T-helper 2 cell (primary cell): ENCODE results near the gene LGALS14.
A peak's percentile ranks its signal among the peaks of the same experiment; 100 is the strongest.

Experiments
- DNase-seq, 5 experiments: peaks; one replicate each; pipeline versions ENCODE4 v3.0.0 to v3.0.0-alpha.2; 2012 to 2022

Gene LGALS14

GRCh38 chr19:39752390-39752789 is 48.1 kb downstream of the LGALS14 start:
- DNase-seq, result peak in 1 of 5 experiments; percentile 44

GRCh38 chr19:39752795-39753194 is 48.5 kb downstream of the LGALS14 start:
- no peak for DNase-seq

- DNase-seq, result no peak
Observed at GRCh38 chr19:39754544-39754943, 50.3 kb downstream of the LGALS14 start.

GRCh38 chr19:39754971-39755370 is 50.7 kb downstream of the LGALS14 start:
- DNase-seq, result no peak
